ENCODE measurements around the gene FMN2.

The FMN2 gene

GRCh38 chr1:240342251-240342625 lies 250.6 kb downstream of the FMN2 start:
- no peaks in the 10 kb centered on the region for H3K36me3 ChIP-seq (ENCODE audit: control insufficient read depth in 1 of 2, insufficient read depth in 2 of 2, low read length in 2 of 2)
- H3K4me1 ChIP-seq (ENCODE audit: control insufficient read depth in 1 of 2, insufficient read depth in 2 of 2, low read length in 2 of 2) = no peaks in the 10 kb centered on the region
- no peaks in the 10 kb centered on the region for H3K27me3 ChIP-seq (ENCODE audit: control insufficient read depth in 1 of 2, insufficient read depth in 2 of 2, low read length in 2 of 2)
- H3K9ac ChIP-seq (ENCODE audit: low read depth in 1 of 2, low read length in 2 of 2) = no peak overlapping the region
- no peak overlapping the region for H3K27ac ChIP-seq (ENCODE audit: low read depth, low read length)
- H3K9me3 ChIP-seq (ENCODE audit: control insufficient read depth in 1 of 2, low read length in 2 of 2) = no peaks in the 10 kb centered on the region
- H3K4me3 ChIP-seq (ENCODE audit: low read depth in 1 of 2, low read length in 2 of 2) = no peak overlapping the region

GRCh38 chr1:240343045-240343444 lies 251.4 kb downstream of the FMN2 start:
- no peaks in the 10 kb centered on the region for H3K36me3 ChIP-seq (ENCODE audit: control insufficient read depth in 1 of 2, insufficient read depth in 2 of 2, low read length in 2 of 2)

GRCh38 chr1:240343966-240344365 lies 252.3 kb downstream of the FMN2 start:
- Histone ChIP-seq H3K9me3 (ENCODE audit: control insufficient read depth in 1 of 2, low read length in 2 of 2) (no peaks in the 10 kb centered on the region), H3K27ac (ENCODE audit: low read depth, low read length) (no peak overlapping the region), H3K4me1 (ENCODE audit: control insufficient read depth in 1 of 2, insufficient read depth in 2 of 2, low read length in 2 of 2) (no peaks in the 10 kb centered on the region), H3K4me3 (ENCODE audit: low read depth in 1 of 2, low read length in 2 of 2) (no peak overlapping the region), H3K9ac (ENCODE audit: low read depth in 1 of 2, low read length in 2 of 2) (no peak overlapping the region), H3K36me3 (ENCODE audit: control insufficient read depth in 1 of 2, insufficient read depth in 2 of 2, low read length in 2 of 2) (no peaks in the 10 kb centered on the region), H3K27me3 (ENCODE audit: control insufficient read depth in 1 of 2, insufficient read depth in 2 of 2, low read length in 2 of 2) (no peaks in the 10 kb centered on the region)

More at GRCh38 chr1:240343045-240343444, 251.4 kb downstream of the FMN2 start:
- H3K9me3 ChIP-seq (ENCODE audit: control insufficient read depth in 1 of 2, low read length in 2 of 2) = no peaks in the 10 kb centered on the region
- no peak overlapping the region for H3K9ac ChIP-seq (ENCODE audit: low read depth in 1 of 2, low read length in 2 of 2)
- no peak overlapping the region for H3K27ac ChIP-seq (ENCODE audit: low read depth, low read length)
- no peak overlapping the region for H3K4me3 ChIP-seq (ENCODE audit: low read depth in 1 of 2, low read length in 2 of 2)
- H3K4me1 ChIP-seq (ENCODE audit: control insufficient read depth in 1 of 2, insufficient read depth in 2 of 2, low read length in 2 of 2) = no peaks in the 10 kb centered on the region
- no peaks in the 10 kb centered on the region for H3K27me3 ChIP-seq (ENCODE audit: control insufficient read depth in 1 of 2, insufficient read depth in 2 of 2, low read length in 2 of 2)

- H3K4me1 ChIP-seq (ENCODE audit: control insufficient read depth in 1 of 2, insufficient read depth in 2 of 2, low read length in 2 of 2) = no peaks in the 10 kb centered on the region
- no peaks in the 10 kb centered on the region for H3K9me3 ChIP-seq (ENCODE audit: control insufficient read depth in 1 of 2, low read length in 2 of 2)
- H3K9ac ChIP-seq (ENCODE audit: low read depth in 1 of 2, low read length in 2 of 2) = no peak overlapping the region
- no peaks in the 10 kb centered on the region for H3K36me3 ChIP-seq (ENCODE audit: control insufficient read depth in 1 of 2, insufficient read depth in 2 of 2, low read length in 2 of 2)
- H3K4me3 ChIP-seq (ENCODE audit: low read depth in 1 of 2, low read length in 2 of 2) = no peak overlapping the region
- no peak overlapping the region for H3K27ac ChIP-seq (ENCODE audit: low read depth, low read length)
- no peaks in the 10 kb centered on the region for H3K27me3 ChIP-seq (ENCODE audit: control insufficient read depth in 1 of 2, insufficient read depth in 2 of 2, low read length in 2 of 2)
Measured at GRCh38 chr1:240344918-240345317, 253.2 kb downstream of the FMN2 start.

GRCh38 chr1:240349695-240350094 lies 258.0 kb downstream of the FMN2 start:
- Histone ChIP-seq H3K36me3 (ENCODE audit: control insufficient read depth in 1 of 2, insufficient read depth in 2 of 2, low read length in 2 of 2) (no peaks in the 10 kb centered on the region), H3K9ac (ENCODE audit: low read depth in 1 of 2, low read length in 2 of 2) (no peak overlapping the region), H3K27me3 (ENCODE audit: control insufficient read depth in 1 of 2, insufficient read depth in 2 of 2, low read length in 2 of 2) (no peaks in the 10 kb centered on the region), H3K9me3 (ENCODE audit: control insufficient read depth in 1 of 2, low read length in 2 of 2) (no peaks in the 10 kb centered on the region), H3K4me1 (ENCODE audit: control insufficient read depth in 1 of 2, insufficient read depth in 2 of 2, low read length in 2 of 2) (no peaks in the 10 kb centered on the region), H3K4me3 (ENCODE audit: low read depth in 1 of 2, low read length in 2 of 2) (no peak overlapping the region), H3K27ac (ENCODE audit: low read depth, low read length) (no peak overlapping the region)

GRCh38 chr1:240350910-240351331 lies 259.2 kb downstream of the FMN2 start:
- Histone ChIP-seq H3K27ac (ENCODE audit: low read depth, low read length) (no peak overlapping the region), H3K4me1 (ENCODE audit: control insufficient read depth in 1 of 2, insufficient read depth in 2 of 2, low read length in 2 of 2) (no peaks in the 10 kb centered on the region), H3K36me3 (ENCODE audit: control insufficient read depth in 1 of 2, insufficient read depth in 2 of 2, low read length in 2 of 2) (no peaks in the 10 kb centered on the region), H3K27me3 (ENCODE audit: control insufficient read depth in 1 of 2, insufficient read depth in 2 of 2, low read length in 2 of 2) (no peaks in the 10 kb centered on the region), H3K4me3 (ENCODE audit: low read depth in 1 of 2, low read length in 2 of 2) (no peak overlapping the region), H3K9me3 (ENCODE audit: control insufficient read depth in 1 of 2, low read length in 2 of 2) (no peaks in the 10 kb centered on the region), H3K9ac (ENCODE audit: low read depth in 1 of 2, low read length in 2 of 2) (no peak overlapping the region)

- no peak overlapping the region for H3K27ac ChIP-seq (ENCODE audit: low read depth, low read length)
- H3K36me3 ChIP-seq (ENCODE audit: control insufficient read depth in 1 of 2, insufficient read depth in 2 of 2, low read length in 2 of 2) = no peaks in the 10 kb centered on the region
- no peaks in the 10 kb centered on the region for H3K4me1 ChIP-seq (ENCODE audit: control insufficient read depth in 1 of 2, insufficient read depth in 2 of 2, low read length in 2 of 2)
- no peaks in the 10 kb centered on the region for H3K27me3 ChIP-seq (ENCODE audit: control insufficient read depth in 1 of 2, insufficient read depth in 2 of 2, low read length in 2 of 2)
- no peak overlapping the region for H3K9ac ChIP-seq (ENCODE audit: low read depth in 1 of 2, low read length in 2 of 2)
- H3K9me3 ChIP-seq (ENCODE audit: control insufficient read depth in 1 of 2, low read length in 2 of 2) = no peaks in the 10 kb centered on the region
- H3K4me3 ChIP-seq (ENCODE audit: low read depth in 1 of 2, low read length in 2 of 2) = no peak overlapping the region
Measured at GRCh38 chr1:240351690-240352089, 260.0 kb downstream of the FMN2 start.

GRCh38 chr1:240352769-240353168 lies 261.1 kb downstream of the FMN2 start:
- Histone ChIP-seq H3K27ac (ENCODE audit: low read depth, low read length) (no peak overlapping the region), H3K27me3 (ENCODE audit: control insufficient read depth in 1 of 2, insufficient read depth in 2 of 2, low read length in 2 of 2) (no peaks in the 10 kb centered on the region), H3K9ac (ENCODE audit: low read depth in 1 of 2, low read length in 2 of 2) (no peak overlapping the region), H3K36me3 (ENCODE audit: control insufficient read depth in 1 of 2, insufficient read depth in 2 of 2, low read length in 2 of 2) (no peaks in the 10 kb centered on the region), H3K4me3 (ENCODE audit: low read depth in 1 of 2, low read length in 2 of 2) (no peak overlapping the region), H3K9me3 (ENCODE audit: control insufficient read depth in 1 of 2, low read length in 2 of 2) (no peaks in the 10 kb centered on the region), H3K4me1 (ENCODE audit: control insufficient read depth in 1 of 2, insufficient read depth in 2 of 2, low read length in 2 of 2) (no peaks in the 10 kb centered on the region)

- H3K9ac ChIP-seq (ENCODE audit: low read depth in 1 of 2, low read length in 2 of 2) = no peak overlapping the region
- H3K4me1 ChIP-seq (ENCODE audit: control insufficient read depth in 1 of 2, insufficient read depth in 2 of 2, low read length in 2 of 2) = no peaks in the 10 kb centered on the region
- no peak overlapping the region for H3K27ac ChIP-seq (ENCODE audit: low read depth, low read length)
- H3K9me3 ChIP-seq (ENCODE audit: control insufficient read depth in 1 of 2, low read length in 2 of 2) = no peaks in the 10 kb centered on the region
- H3K36me3 ChIP-seq (ENCODE audit: control insufficient read depth in 1 of 2, insufficient read depth in 2 of 2, low read length in 2 of 2) = no peaks in the 10 kb centered on the region
- H3K27me3 ChIP-seq (ENCODE audit: control insufficient read depth in 1 of 2, insufficient read depth in 2 of 2, low read length in 2 of 2) = no peaks in the 10 kb centered on the region
- no peak overlapping the region for H3K4me3 ChIP-seq (ENCODE audit: low read depth in 1 of 2, low read length in 2 of 2)
Measured at GRCh38 chr1:240356568-240356967, 264.9 kb downstream of the FMN2 start.

GRCh38 chr1:240362046-240362445 lies 270.4 kb downstream of the FMN2 start:
- Histone ChIP-seq H3K27ac (ENCODE audit: low read depth, low read length) (no peak overlapping the region), H3K27me3 (ENCODE audit: control insufficient read depth in 1 of 2, insufficient read depth in 2 of 2, low read length in 2 of 2) (no peaks in the 10 kb centered on the region), H3K4me1 (ENCODE audit: control insufficient read depth in 1 of 2, insufficient read depth in 2 of 2, low read length in 2 of 2) (no peaks in the 10 kb centered on the region), H3K9ac (ENCODE audit: low read depth in 1 of 2, low read length in 2 of 2) (no peak overlapping the region), H3K9me3 (ENCODE audit: control insufficient read depth in 1 of 2, low read length in 2 of 2) (no peaks in the 10 kb centered on the region), H3K4me3 (ENCODE audit: low read depth in 1 of 2, low read length in 2 of 2) (no peak overlapping the region), H3K36me3 (ENCODE audit: control insufficient read depth in 1 of 2, insufficient read depth in 2 of 2, low read length in 2 of 2) (no peaks in the 10 kb centered on the region)

GRCh38 chr1:240362826-240363225 lies 271.1 kb downstream of the FMN2 start:
- H3K27ac ChIP-seq (ENCODE audit: low read depth, low read length) = no peak overlapping the region
- H3K4me3 ChIP-seq (ENCODE audit: low read depth in 1 of 2, low read length in 2 of 2) = no peak overlapping the region
- no peaks in the 10 kb centered on the region for H3K4me1 ChIP-seq (ENCODE audit: control insufficient read depth in 1 of 2, insufficient read depth in 2 of 2, low read length in 2 of 2)
- H3K36me3 ChIP-seq (ENCODE audit: control insufficient read depth in 1 of 2, insufficient read depth in 2 of 2, low read length in 2 of 2) = no peaks in the 10 kb centered on the region
- H3K9me3 ChIP-seq (ENCODE audit: control insufficient read depth in 1 of 2, low read length in 2 of 2) = no peaks in the 10 kb centered on the region
- H3K9ac ChIP-seq (ENCODE audit: low read depth in 1 of 2, low read length in 2 of 2) = no peak overlapping the region
- no peaks in the 10 kb centered on the region for H3K27me3 ChIP-seq (ENCODE audit: control insufficient read depth in 1 of 2, insufficient read depth in 2 of 2, low read length in 2 of 2)
